ENCODE measurements around the gene HSF4.

GRCh38 chr16:67183284-67183626 lies 18.7 kb downstream of the HSF4 start:
- TF ChIP-seq, protein P1, sequence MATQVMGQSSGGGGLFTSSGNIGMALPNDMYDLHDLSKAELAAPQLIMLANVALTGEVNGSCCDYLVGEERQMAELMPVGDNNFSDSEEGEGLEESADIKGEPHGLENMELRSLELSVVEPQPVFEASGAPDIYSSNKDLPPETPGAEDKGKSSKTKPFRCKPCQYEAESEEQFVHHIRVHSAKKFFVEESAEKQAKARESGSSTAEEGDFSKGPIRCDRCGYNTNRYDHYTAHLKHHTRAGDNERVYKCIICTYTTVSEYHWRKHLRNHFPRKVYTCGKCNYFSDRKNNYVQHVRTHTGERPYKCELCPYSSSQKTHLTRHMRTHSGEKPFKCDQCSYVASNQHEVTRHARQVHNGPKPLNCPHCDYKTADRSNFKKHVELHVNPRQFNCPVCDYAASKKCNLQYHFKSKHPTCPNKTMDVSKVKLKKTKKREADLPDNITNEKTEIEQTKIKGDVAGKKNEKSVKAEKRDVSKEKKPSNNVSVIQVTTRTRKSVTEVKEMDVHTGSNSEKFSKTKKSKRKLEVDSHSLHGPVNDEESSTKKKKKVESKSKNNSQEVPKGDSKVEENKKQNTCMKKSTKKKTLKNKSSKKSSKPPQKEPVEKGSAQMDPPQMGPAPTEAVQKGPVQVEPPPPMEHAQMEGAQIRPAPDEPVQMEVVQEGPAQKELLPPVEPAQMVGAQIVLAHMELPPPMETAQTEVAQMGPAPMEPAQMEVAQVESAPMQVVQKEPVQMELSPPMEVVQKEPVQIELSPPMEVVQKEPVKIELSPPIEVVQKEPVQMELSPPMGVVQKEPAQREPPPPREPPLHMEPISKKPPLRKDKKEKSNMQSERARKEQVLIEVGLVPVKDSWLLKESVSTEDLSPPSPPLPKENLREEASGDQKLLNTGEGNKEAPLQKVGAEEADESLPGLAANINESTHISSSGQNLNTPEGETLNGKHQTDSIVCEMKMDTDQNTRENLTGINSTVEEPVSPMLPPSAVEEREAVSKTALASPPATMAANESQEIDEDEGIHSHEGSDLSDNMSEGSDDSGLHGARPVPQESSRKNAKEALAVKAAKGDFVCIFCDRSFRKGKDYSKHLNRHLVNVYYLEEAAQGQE (IDR thresholded peaks at IDR 0.05; ENCODE audit: insufficient read depth in 1 of 2, low read depth in 2 of 2, low read length in 1 of 2): no peak
- TF ChIP-seq POLR2AphosphoS5 (IDR thresholded peaks at IDR 0.05; ENCODE audit: low read depth, low read length): no peak
- TF ChIP-seq, protein P2, sequence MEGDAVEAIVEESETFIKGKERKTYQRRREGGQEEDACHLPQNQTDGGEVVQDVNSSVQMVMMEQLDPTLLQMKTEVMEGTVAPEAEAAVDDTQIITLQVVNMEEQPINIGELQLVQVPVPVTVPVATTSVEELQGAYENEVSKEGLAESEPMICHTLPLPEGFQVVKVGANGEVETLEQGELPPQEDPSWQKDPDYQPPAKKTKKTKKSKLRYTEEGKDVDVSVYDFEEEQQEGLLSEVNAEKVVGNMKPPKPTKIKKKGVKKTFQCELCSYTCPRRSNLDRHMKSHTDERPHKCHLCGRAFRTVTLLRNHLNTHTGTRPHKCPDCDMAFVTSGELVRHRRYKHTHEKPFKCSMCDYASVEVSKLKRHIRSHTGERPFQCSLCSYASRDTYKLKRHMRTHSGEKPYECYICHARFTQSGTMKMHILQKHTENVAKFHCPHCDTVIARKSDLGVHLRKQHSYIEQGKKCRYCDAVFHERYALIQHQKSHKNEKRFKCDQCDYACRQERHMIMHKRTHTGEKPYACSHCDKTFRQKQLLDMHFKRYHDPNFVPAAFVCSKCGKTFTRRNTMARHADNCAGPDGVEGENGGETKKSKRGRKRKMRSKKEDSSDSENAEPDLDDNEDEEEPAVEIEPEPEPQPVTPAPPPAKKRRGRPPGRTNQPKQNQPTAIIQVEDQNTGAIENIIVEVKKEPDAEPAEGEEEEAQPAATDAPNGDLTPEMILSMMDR (IDR thresholded peaks at IDR 0.05): no peak
- TF ChIP-seq SIN3A (IDR thresholded peaks at IDR 0.05; ENCODE audit: borderline replicate concordance, insufficient read depth, low read depth, low read length): no peak

Data from Panc1 (cell line).